Glutamatergic neuron (in vitro differentiated cells): Measurements from ENCODE around the gene LTBP3. TPM values are rescaled to one million over a fixed set of nuclear protein-coding genes. Genes with fewer than 3 reads are reported as not detected.

Experiments
- DNase-seq: peaks from one replicate; pipeline ENCODE4 v3.0.0; 2022
- H3K27ac Mint-ChIP-seq: one replicate; pipeline ENCODE4 v1.8.0; 2020; ENCODE audit warnings: mild to moderate bottlenecking, mixed read lengths, inconsistent platforms; ENCODE audit not compliant: unreplicated experiment
- H3K27me3 Mint-ChIP-seq: one replicate; pipeline ENCODE4 v1.8.0; 2020; ENCODE audit warnings: mild to moderate bottlenecking, moderate library complexity, mixed read lengths, inconsistent platforms; ENCODE audit not compliant: unreplicated experiment
- H3K36me3 Mint-ChIP-seq: one replicate; pipeline ENCODE4 v1.8.0; 2020; ENCODE audit warnings: mild to moderate bottlenecking, mixed read lengths, inconsistent platforms; ENCODE audit not compliant: unreplicated experiment
- H3K4me1 Mint-ChIP-seq: one replicate; pipeline ENCODE4 v1.8.0; 2020; ENCODE audit warnings: mild to moderate bottlenecking, low read depth, mixed read lengths, inconsistent platforms; ENCODE audit not compliant: unreplicated experiment
- H3K4me3 Mint-ChIP-seq: one replicate; pipeline ENCODE4 v1.8.0; 2020; ENCODE audit warnings: mild to moderate bottlenecking, mixed read lengths, inconsistent platforms; ENCODE audit not compliant: unreplicated experiment
- H3K9me3 Mint-ChIP-seq: one replicate; pipeline ENCODE4 v1.8.0; 2020; ENCODE audit warnings: mild to moderate bottlenecking, moderate library complexity, mixed read lengths, inconsistent platforms; ENCODE audit not compliant: unreplicated experiment
- CTCF ChIP-seq: fragments of 200-600 bp; sonication (generic); IDR thresholded peaks from one replicate; pipeline ENCODE4 v1.5.0; 2021; ENCODE audit not compliant: partially characterized antibody, unreplicated experiment
- total RNA-seq: library from RNA; stranded (reverse); fragmentation: NEBNext Ultra II Directional; extraction: Animal tissue kit (Norgen Biotek cat#: 25700); gene quantifications from one replicate; pipeline ENCODE4 v1.2.1, GENCODE V29; 2021; ENCODE audit not compliant: unreplicated experiment

The LTBP3 gene
- total RNA-seq, 1 donor from 2014 or later: 2.5 TPM

- peak overlapping the region; percentile 84 for H3K27ac Mint-ChIP-seq
- no peak for DNase-seq
- H3K4me1 Mint-ChIP-seq: peaks cover 23% of the 10 kb centered on the region
- peaks cover 30% of the 10 kb centered on the region for H3K36me3 Mint-ChIP-seq
- TF ChIP-seq CTCF: no peak
- H3K4me3 Mint-ChIP-seq: no peak overlapping the region
- peaks cover 45% of the 10 kb centered on the region for H3K9me3 Mint-ChIP-seq
- peaks cover 24% of the 10 kb centered on the region for H3K27me3 Mint-ChIP-seq
These were observed 54.0 kb downstream of the LTBP3 start for GRCh38 chr11:65503949-65504673.

GRCh38 chr11:65503368-65503948 is 54.7 kb downstream of the LTBP3 start:
- Mint-ChIP-seq H3K4me1 (peaks cover 25% of the 10 kb centered on the region), H3K9me3 (peaks cover 45% of the 10 kb centered on the region), H3K27me3 (peaks cover 22% of the 10 kb centered on the region), H3K36me3 (peaks cover 30% of the 10 kb centered on the region), H3K27ac (peak overlapping the region; percentile 70), H3K4me3 (no peak overlapping the region)
- TF ChIP-seq CTCF: no peak
- DNase-seq: no peak

GRCh38 chr11:65502555-65503367 is 55.4 kb downstream of the LTBP3 start:
- Mint-ChIP-seq H3K27ac (peak overlapping the region; percentile 89), H3K4me1 (peaks cover 25% of the 10 kb centered on the region)
- DNase-seq: no peak

GRCh38 chr11:65502274-65502554 is 55.9 kb downstream of the LTBP3 start:
- peaks cover 50% of the 10 kb centered on the region for H3K9me3 Mint-ChIP-seq
- H3K27ac Mint-ChIP-seq: peak overlapping the region; percentile 89
- no peak for TF ChIP-seq CTCF
- no peak overlapping the region for H3K4me3 Mint-ChIP-seq
- H3K27me3 Mint-ChIP-seq: peaks cover 22% of the 10 kb centered on the region
- no peak for DNase-seq
- peaks cover 30% of the 10 kb centered on the region for H3K36me3 Mint-ChIP-seq
- H3K4me1 Mint-ChIP-seq: peaks cover 22% of the 10 kb centered on the region

More at GRCh38 chr11:65502555-65503367, 55.4 kb downstream of the LTBP3 start:
- Mint-ChIP-seq H3K4me3 (no peak overlapping the region), H3K36me3 (peaks cover 30% of the 10 kb centered on the region), H3K27me3 (peaks cover 24% of the 10 kb centered on the region), H3K9me3 (peaks cover 48% of the 10 kb centered on the region)
- TF ChIP-seq CTCF: no peak
